Measurements from ENCODE around the gene DRAM2.

DNA sequence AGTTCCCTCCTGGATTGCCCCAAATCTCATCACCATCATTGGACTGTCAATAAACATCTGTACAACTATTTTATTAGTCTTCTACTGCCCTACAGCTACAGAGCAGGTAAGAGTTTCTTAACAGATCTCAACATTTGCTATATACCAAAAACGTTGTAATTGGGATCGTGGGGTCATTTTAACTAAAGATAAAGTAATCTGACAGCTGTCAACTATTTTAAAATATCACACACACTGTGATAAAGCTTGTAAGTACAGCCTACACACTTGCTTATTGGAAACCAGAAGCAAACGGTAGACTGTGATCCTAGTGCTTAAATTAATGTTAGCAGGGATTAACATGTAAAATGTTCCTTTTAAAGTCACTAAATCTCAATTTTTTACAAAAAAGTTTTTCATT lies 8.1 kb upstream of the DRAM2 start:
- TF ChIP-seq, protein P1, sequence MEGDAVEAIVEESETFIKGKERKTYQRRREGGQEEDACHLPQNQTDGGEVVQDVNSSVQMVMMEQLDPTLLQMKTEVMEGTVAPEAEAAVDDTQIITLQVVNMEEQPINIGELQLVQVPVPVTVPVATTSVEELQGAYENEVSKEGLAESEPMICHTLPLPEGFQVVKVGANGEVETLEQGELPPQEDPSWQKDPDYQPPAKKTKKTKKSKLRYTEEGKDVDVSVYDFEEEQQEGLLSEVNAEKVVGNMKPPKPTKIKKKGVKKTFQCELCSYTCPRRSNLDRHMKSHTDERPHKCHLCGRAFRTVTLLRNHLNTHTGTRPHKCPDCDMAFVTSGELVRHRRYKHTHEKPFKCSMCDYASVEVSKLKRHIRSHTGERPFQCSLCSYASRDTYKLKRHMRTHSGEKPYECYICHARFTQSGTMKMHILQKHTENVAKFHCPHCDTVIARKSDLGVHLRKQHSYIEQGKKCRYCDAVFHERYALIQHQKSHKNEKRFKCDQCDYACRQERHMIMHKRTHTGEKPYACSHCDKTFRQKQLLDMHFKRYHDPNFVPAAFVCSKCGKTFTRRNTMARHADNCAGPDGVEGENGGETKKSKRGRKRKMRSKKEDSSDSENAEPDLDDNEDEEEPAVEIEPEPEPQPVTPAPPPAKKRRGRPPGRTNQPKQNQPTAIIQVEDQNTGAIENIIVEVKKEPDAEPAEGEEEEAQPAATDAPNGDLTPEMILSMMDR (conservative IDR thresholded peaks at IDR 0.05; ENCODE audit: low read depth, low read length), result no peak
- TF ChIP-seq EZH2 (IDR thresholded peaks at IDR 0.05; ENCODE audit: borderline replicate concordance, low read depth, low read length, poor library complexity, severe bottlenecking), result no peak

Data from A673 (cell line).